Suprapubic skin (tissue), 4 donors: ENCODE data around the gene CCDC8. TPM values are rescaled to one million over a fixed set of nuclear protein-coding genes. Genes with fewer than 3 reads are reported as not detected.
"Not testable (repeated sequence)": the region's sequence is repeated elsewhere in the genome, so short reads cannot be mapped to it uniquely, and the experiment has no call there.

Experiments used
- DNase-seq, 2 donors: peaks; one replicate each; pipeline ENCODE4 v3.0.0-alpha.2; 2019; ENCODE audit warnings: low spot score in 2 of 2
- H3K27ac ChIP-seq: fragments of 200-600 bp; sonication (generic); one replicate; pipeline ENCODE4 v1.5.1; 2019
- H3K27me3 ChIP-seq: fragments of 200-600 bp; sonication (generic); one replicate; pipeline ENCODE4 v1.5.1; 2019
- H3K36me3 ChIP-seq: fragments of 200-600 bp; sonication (generic); one replicate; pipeline ENCODE4 v1.5.1; 2019
- H3K4me1 ChIP-seq: fragments of 200-600 bp; sonication (generic); one replicate; pipeline ENCODE4 v1.5.1; 2019
- H3K4me3 ChIP-seq: fragments of 200-600 bp; sonication (generic); one replicate; pipeline ENCODE4 v1.5.1; 2019; ENCODE audit warnings: mild to moderate bottlenecking
- H3K9me3 ChIP-seq: fragments of 200-600 bp; sonication (generic); one replicate; pipeline ENCODE4 v1.5.1; 2019
- CTCF ChIP-seq, 2 donors: fragments of 200-600 bp in 1 of 2; fragments of 450-650 bp in 1 of 2; sonication (generic) in 1 of 2; IDR thresholded peaks; one replicate each; pipeline ENCODE4 v1.5.1; 2016 to 2019; ENCODE audit warnings: antibody characterized with exemption in 2 of 2, mild to moderate bottlenecking in 1 of 2, moderate library complexity in 1 of 2
- EP300 ChIP-seq: sonication (generic); formaldehyde crosslinking; IDR thresholded peaks from one replicate; pipeline ENCODE4 v1.6.1; 2017; ENCODE audit warnings: antibody characterized with exemption
- POLR2A ChIP-seq, 2 donors: fragments of 450-650 bp; IDR thresholded peaks; one replicate each; pipeline ENCODE4 v1.6.1; 2017; ENCODE audit warnings: antibody characterized with exemption in 2 of 2, mild to moderate bottlenecking in 2 of 2, moderate library complexity in 2 of 2
- POLR2AphosphoS5 ChIP-seq, 3 donors: sonication (generic); formaldehyde crosslinking; IDR thresholded peaks; one replicate each; pipeline ENCODE4 v1.6.1; 2017; ENCODE audit warnings: antibody characterized with exemption in 3 of 3
- WGBS: methylation state at CpG from one replicate; pipeline ENCODE4 v1.1.5; 2018; 5-methylcytosine and 5-hydroxymethylcytosine counted together
- total RNA-seq, 4 donors: library from RNA; depleted of rRNA; stranded (reverse); fragments of >200 nt; gene quantifications; one replicate each; pipeline ENCODE4 v1.1.0, GENCODE V29; 2016

CCDC8 gene
- total RNA-seq, 4 donors from 2014 or later, result 1.6 to 6.5 (median 3.3) TPM

GRCh38 chr19:46442808-46443450, 29.6 kb upstream of the CCDC8 start:
- Histone ChIP-seq H3K27ac (no peak overlapping the region), H3K27me3 (no peaks in the 10 kb centered on the region), H3K4me1 (peaks cover 6% of the 10 kb centered on the region), H3K36me3 (no peaks in the 10 kb centered on the region), H3K9me3 (no peaks in the 10 kb centered on the region), H3K4me3 (no peak overlapping the region)
- no peak for TF ChIP-seq POLR2AphosphoS5 (IDR thresholded peaks at IDR 0.05)
- 57% methylated on average over 8 of the region's 8 CpGs for WGBS
- DNase-seq, result no peak

GRCh38 chr19:46441866-46442265, 28.5 kb upstream of the CCDC8 start:
- no peak overlapping the region for H3K4me3 ChIP-seq
- no peaks in the 10 kb centered on the region for H3K36me3 ChIP-seq
- no peaks in the 10 kb centered on the region for H3K9me3 ChIP-seq
- no peak for DNase-seq
- no peaks in the 10 kb centered on the region for H3K27me3 ChIP-seq
- WGBS, result 50% methylated on average over 1 of the region's 1 CpG
- H3K4me1 ChIP-seq, result peaks cover 6% of the 10 kb centered on the region
- no peak overlapping the region for H3K27ac ChIP-seq
- TF ChIP-seq EP300 (no peak), POLR2A (IDR thresholded peaks at IDR 0.05) (no peak), CTCF (IDR thresholded peaks at IDR 0.05) (no peak), POLR2AphosphoS5 (IDR thresholded peaks at IDR 0.05) (no peak)

- H3K36me3 ChIP-seq, H3K27ac ChIP-seq, H3K4me3 ChIP-seq, DNase-seq, H3K9me3 ChIP-seq, H3K4me1 ChIP-seq: not testable (repeated sequence)
- 96% methylated on average over 4 of the region's 4 CpGs for WGBS
- H3K27me3 ChIP-seq, result peaks cover 15% of the 10 kb centered on the region
These were observed 22.3 kb upstream of the CCDC8 start for GRCh38 chr19:46435689-46436088.

- DNase-seq, result no peak
- H3K4me3 ChIP-seq, result no peak overlapping the region
- TF ChIP-seq EP300 (no peak), CTCF (IDR thresholded peaks at IDR 0.05) (no peak), POLR2A (IDR thresholded peaks at IDR 0.05) (no peak), POLR2AphosphoS5 (IDR thresholded peaks at IDR 0.05) (no peak)
- H3K9me3 ChIP-seq, result no peaks in the 10 kb centered on the region
- H3K36me3 ChIP-seq, result no peaks in the 10 kb centered on the region
- no peaks in the 10 kb centered on the region for H3K4me1 ChIP-seq
- H3K27ac ChIP-seq, result no peak overlapping the region
- WGBS, result 47% methylated on average over 6 of the region's 6 CpGs
- H3K27me3 ChIP-seq, result peaks cover 15% of the 10 kb centered on the region
These were observed 21.6 kb upstream of the CCDC8 start for GRCh38 chr19:46435009-46435408.

GRCh38 chr19:46433470-46433869, 20.1 kb upstream of the CCDC8 start:
- H3K27ac ChIP-seq, H3K4me3 ChIP-seq, DNase-seq, H3K9me3 ChIP-seq, H3K4me1 ChIP-seq, H3K36me3 ChIP-seq: not testable (repeated sequence)
- H3K27me3 ChIP-seq, result peaks cover 26% of the 10 kb centered on the region
- WGBS, result 69% methylated on average over 7 of the region's 7 CpGs

GRCh38 chr19:46431824-46432223, 18.5 kb upstream of the CCDC8 start:
- H3K4me3 ChIP-seq, result no peak overlapping the region
- H3K9me3 ChIP-seq, result no peaks in the 10 kb centered on the region
- no peak for TF ChIP-seq POLR2AphosphoS5 (IDR thresholded peaks at IDR 0.05)
- no peak for TF ChIP-seq CTCF (IDR thresholded peaks at IDR 0.05)
- TF ChIP-seq POLR2A (IDR thresholded peaks at IDR 0.05), result no peak
- H3K4me1 ChIP-seq, result peaks cover 14% of the 10 kb centered on the region
- no peak for DNase-seq
- peaks cover 41% of the 10 kb centered on the region for H3K27me3 ChIP-seq
- 59% methylated on average over 10 of the region's 10 CpGs for WGBS
- no peaks in the 10 kb centered on the region for H3K36me3 ChIP-seq
- H3K27ac ChIP-seq, result no peak overlapping the region

- Histone ChIP-seq H3K4me1 (peaks cover 24% of the 10 kb centered on the region), H3K9me3 (no peaks in the 10 kb centered on the region), H3K4me3 (no peak overlapping the region), H3K27me3 (peaks cover 55% of the 10 kb centered on the region), H3K27ac (no peak overlapping the region), H3K36me3 (no peaks in the 10 kb centered on the region)
- DNase-seq, result no peak
- no peak for TF ChIP-seq POLR2A (IDR thresholded peaks at IDR 0.05)
- TF ChIP-seq CTCF (IDR thresholded peaks at IDR 0.05), result no peak
- WGBS, result 80% methylated on average over 4 of the region's 4 CpGs
These were observed 16.6 kb upstream of the CCDC8 start for GRCh38 chr19:46429999-46430398.
